ENCODE results near the gene IGSF21. TPM values are rescaled to one million over a fixed set of nuclear protein-coding genes. Genes with fewer than 3 reads are reported as not detected.

IGSF21 gene
- total and polyA plus RNA-seq, 4 donors, result 0.31 to 1.5 (median 0.88) TPM

DNA sequence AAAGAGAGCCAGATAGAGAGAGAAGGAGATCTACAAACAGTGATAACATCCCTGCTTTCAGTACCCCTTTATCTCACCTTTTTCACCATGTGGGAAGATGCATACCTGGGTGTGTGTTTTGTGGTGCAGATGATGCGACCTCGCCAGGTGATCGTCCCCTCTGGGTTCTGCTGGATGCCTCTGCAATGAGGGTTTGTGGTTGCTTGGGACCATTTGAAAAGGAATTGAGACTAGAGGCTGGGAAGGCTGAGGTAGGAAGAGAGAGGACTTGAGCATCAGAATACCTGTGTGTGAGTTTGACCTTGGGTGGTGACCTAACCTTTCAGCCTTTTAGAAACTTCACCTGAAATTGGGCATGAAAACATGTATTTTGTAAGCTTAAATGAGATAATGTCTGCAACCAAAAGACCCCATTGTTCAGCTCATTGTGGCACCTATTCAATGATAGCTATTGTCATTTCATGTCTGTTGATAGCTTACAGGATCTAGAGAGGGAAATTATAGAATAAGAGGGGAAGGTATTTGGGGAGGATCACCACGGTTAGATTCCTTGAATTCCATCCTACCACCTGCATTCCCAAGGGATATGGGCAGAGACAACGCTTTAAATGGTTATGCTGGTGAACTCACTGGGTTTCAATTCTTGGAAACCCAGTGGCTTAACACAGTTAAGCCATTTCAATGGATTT is 125.7 kb downstream of the IGSF21 start (continued):
- TF ChIP-seq RXRA (IDR thresholded peaks at IDR 0.05) (no peak), RAD21 (IDR thresholded peaks at IDR 0.05) (no peak)

DNA sequence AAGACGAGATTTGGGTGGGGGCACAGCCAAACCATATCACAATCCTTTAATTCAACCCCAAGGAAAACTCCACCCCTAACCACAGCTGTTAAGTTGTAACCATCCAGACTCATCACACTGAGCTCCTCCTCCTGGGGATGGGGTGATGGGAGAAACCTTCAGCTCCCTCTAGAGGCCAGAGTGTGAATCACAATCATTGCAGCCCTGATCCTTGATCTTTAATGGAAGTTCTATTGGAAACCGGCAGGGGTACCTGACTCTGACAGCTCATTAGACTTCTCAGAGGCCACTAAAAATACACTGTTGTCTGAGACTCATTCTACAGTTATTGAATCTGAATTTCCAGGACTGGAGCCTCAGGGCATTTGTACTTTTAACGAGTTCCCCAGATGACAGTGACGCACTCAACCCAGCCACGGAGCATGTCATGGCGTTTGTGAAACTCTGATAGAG is 127.2 kb downstream of the IGSF21 start:
- no peak overlapping the region for H3K27ac ChIP-seq (ENCODE audit: low read depth in 1 of 2, low read length in 2 of 2)

DNA sequence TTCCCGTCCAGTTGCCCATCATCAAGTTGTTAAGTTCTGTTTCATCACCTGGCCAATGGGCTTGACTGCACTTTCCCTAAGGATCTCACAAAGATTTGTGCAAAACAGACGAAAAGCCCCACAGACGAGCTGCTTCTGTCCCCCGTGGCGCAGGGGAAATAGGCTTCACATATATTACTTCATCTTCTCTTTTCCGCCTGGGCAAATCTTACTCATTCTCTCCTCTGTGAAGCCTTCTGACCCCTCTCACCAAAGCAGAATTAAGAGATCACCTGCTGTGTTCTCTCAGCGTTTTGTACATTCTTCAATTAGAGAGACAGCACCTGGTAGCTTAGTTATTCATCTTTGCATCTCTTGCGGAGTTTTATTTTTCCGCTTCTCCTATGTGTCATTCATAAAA is 129.8 kb downstream of the IGSF21 start:
- no peak overlapping the region for H3K27ac ChIP-seq (ENCODE audit: low read depth in 1 of 2, low read length in 2 of 2)
- peaks cover 0 to 7% (median 1%) of the 10 kb centered on the region in 4 donors for H3K27me3 ChIP-seq (ENCODE audit: control insufficient read depth in 4 of 4, insufficient read depth in 4 of 4, low read length in 3 of 4)
- no peaks in the 10 kb centered on the region for H3K36me3 ChIP-seq (ENCODE audit: control insufficient read depth in 4 of 4, insufficient read depth in 3 of 4, low read depth in 1 of 4, low read length in 3 of 4)
- no peak overlapping the region for H3K4me3 ChIP-seq (ENCODE audit: low read depth in 1 of 3, low read length in 3 of 3)
- no peaks in the 10 kb centered on the region for H3K4me1 ChIP-seq (ENCODE audit: control insufficient read depth in 4 of 4, insufficient read depth in 4 of 4, low read length in 3 of 4)
- no peaks in the 10 kb centered on the region for H3K9me3 ChIP-seq (ENCODE audit: control insufficient read depth in 4 of 4, low read length in 3 of 4)
- no peak for DNase-seq (ENCODE audit: low spot score)
- WGBS, result 69% methylated on average over 9 of the region's 9 CpGs
- no peak overlapping the region for H3K9ac ChIP-seq (ENCODE audit: low read depth in 1 of 2, low read length in 2 of 2)
- TF ChIP-seq, protein P1, sequence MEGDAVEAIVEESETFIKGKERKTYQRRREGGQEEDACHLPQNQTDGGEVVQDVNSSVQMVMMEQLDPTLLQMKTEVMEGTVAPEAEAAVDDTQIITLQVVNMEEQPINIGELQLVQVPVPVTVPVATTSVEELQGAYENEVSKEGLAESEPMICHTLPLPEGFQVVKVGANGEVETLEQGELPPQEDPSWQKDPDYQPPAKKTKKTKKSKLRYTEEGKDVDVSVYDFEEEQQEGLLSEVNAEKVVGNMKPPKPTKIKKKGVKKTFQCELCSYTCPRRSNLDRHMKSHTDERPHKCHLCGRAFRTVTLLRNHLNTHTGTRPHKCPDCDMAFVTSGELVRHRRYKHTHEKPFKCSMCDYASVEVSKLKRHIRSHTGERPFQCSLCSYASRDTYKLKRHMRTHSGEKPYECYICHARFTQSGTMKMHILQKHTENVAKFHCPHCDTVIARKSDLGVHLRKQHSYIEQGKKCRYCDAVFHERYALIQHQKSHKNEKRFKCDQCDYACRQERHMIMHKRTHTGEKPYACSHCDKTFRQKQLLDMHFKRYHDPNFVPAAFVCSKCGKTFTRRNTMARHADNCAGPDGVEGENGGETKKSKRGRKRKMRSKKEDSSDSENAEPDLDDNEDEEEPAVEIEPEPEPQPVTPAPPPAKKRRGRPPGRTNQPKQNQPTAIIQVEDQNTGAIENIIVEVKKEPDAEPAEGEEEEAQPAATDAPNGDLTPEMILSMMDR (IDR thresholded peaks at IDR 0.05; ENCODE audit: low read depth, low read length, missing input control), result no peak
- TF ChIP-seq HNF4G (IDR thresholded peaks at IDR 0.05), result no peak
- no peak for TF ChIP-seq TAF1 (conservative IDR thresholded peaks at IDR 0.05)
- no peak for TF ChIP-seq FOXA2 (IDR thresholded peaks at IDR 0.05)
- TF ChIP-seq, protein P2, sequence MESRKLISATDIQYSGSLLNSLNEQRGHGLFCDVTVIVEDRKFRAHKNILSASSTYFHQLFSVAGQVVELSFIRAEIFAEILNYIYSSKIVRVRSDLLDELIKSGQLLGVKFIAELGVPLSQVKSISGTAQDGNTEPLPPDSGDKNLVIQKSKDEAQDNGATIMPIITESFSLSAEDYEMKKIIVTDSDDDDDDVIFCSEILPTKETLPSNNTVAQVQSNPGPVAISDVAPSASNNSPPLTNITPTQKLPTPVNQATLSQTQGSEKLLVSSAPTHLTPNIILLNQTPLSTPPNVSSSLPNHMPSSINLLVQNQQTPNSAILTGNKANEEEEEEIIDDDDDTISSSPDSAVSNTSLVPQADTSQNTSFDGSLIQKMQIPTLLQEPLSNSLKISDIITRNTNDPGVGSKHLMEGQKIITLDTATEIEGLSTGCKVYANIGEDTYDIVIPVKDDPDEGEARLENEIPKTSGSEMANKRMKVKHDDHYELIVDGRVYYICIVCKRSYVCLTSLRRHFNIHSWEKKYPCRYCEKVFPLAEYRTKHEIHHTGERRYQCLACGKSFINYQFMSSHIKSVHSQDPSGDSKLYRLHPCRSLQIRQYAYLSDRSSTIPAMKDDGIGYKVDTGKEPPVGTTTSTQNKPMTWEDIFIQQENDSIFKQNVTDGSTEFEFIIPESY (IDR thresholded peaks at IDR 0.05), result no peak
- no peak for TF ChIP-seq NR2F2 (IDR thresholded peaks at IDR 0.05)
- TF ChIP-seq GABPA (IDR thresholded peaks at IDR 0.05 in 1 of 2, conservative IDR thresholded peaks at IDR 0.05 in 1 of 2), result no peak
- TF ChIP-seq YY1 (IDR thresholded peaks at IDR 0.05), result no peak
- no peak for TF ChIP-seq FOXA1 (IDR thresholded peaks at IDR 0.05)
- TF ChIP-seq HNF4A (conservative IDR thresholded peaks at IDR 0.05), result no peak
- TF ChIP-seq, protein P3, sequence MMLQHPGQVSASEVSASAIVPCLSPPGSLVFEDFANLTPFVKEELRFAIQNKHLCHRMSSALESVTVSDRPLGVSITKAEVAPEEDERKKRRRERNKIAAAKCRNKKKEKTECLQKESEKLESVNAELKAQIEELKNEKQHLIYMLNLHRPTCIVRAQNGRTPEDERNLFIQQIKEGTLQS (IDR thresholded peaks at IDR 0.05), result no peak
- no peak for TF ChIP-seq JUND (IDR thresholded peaks at IDR 0.05)
- TF ChIP-seq EGR1 (IDR thresholded peaks at IDR 0.05; ENCODE audit: low read depth in 2 of 2), result no peak
- TF ChIP-seq SP1 (IDR thresholded peaks at IDR 0.05), result no peak
- TF ChIP-seq RAD21 (IDR thresholded peaks at IDR 0.05), result no peak

More for the DNA sequence above, 127.2 kb downstream of the IGSF21 start:
- Histone ChIP-seq H3K27me3 (ENCODE audit: control insufficient read depth in 4 of 4, insufficient read depth in 4 of 4, low read length in 3 of 4) (peaks cover 0 to 7% (median 1%) of the 10 kb centered on the region in 4 donors), H3K4me3 (ENCODE audit: low read depth in 1 of 3, low read length in 3 of 3) (no peak overlapping the region), H3K9me3 (ENCODE audit: control insufficient read depth in 4 of 4, low read length in 3 of 4) (peaks cover 0 to 12% (median 6%) of the 10 kb centered on the region in 4 donors), H3K4me1 (ENCODE audit: control insufficient read depth in 4 of 4, insufficient read depth in 4 of 4, low read length in 3 of 4) (no peaks in the 10 kb centered on the region), H3K9ac (ENCODE audit: low read depth in 1 of 2, low read length in 2 of 2) (no peak overlapping the region), H3K36me3 (ENCODE audit: control insufficient read depth in 4 of 4, insufficient read depth in 3 of 4, low read depth in 1 of 4, low read length in 3 of 4) (no peaks in the 10 kb centered on the region)
- peak; percentile 40 for DNase-seq (ENCODE audit: low spot score)
- WGBS, result 66% methylated on average over 6 of the region's 6 CpGs
- TF ChIP-seq, protein P2 (IDR thresholded peaks at IDR 0.05), result no peak
- TF ChIP-seq EGR1 (IDR thresholded peaks at IDR 0.05; ENCODE audit: low read depth in 2 of 2), result no peak
- TF ChIP-seq HNF4A (conservative IDR thresholded peaks at IDR 0.05), result no peak
- TF ChIP-seq, protein P1 (IDR thresholded peaks at IDR 0.05; ENCODE audit: low read depth, low read length, missing input control), result peak; percentile 71
- no peak for TF ChIP-seq RXRA (IDR thresholded peaks at IDR 0.05)
- TF ChIP-seq FOXA2 (IDR thresholded peaks at IDR 0.05), result no peak
- peak; percentile 71 to 76 for TF ChIP-seq RAD21 (IDR thresholded peaks at IDR 0.05)
- TF ChIP-seq, protein P4, sequence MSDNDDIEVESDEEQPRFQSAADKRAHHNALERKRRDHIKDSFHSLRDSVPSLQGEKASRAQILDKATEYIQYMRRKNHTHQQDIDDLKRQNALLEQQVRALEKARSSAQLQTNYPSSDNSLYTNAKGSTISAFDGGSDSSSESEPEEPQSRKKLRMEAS (IDR thresholded peaks at IDR 0.05), result no peak

Data from liver (tissue), 9 donors.